Keratinocyte (primary cell): ENCODE measurements around the gene ZNF878. TPM values are rescaled to one million over a fixed set of nuclear protein-coding genes. Genes with fewer than 3 reads are reported as not detected.
A peak's percentile ranks its signal among the peaks of the same experiment; 100 is the strongest.

ENCODE experiments used
- DNase-seq: peaks from one replicate; pipeline ENCODE4 v3.0.0-alpha.2; 2011; ENCODE audit warnings: low read depth, missing footprints, low spot score
- FAIRE-seq: peaks from 2 replicates; lab custom pipeline; 2011; peaks lifted over from hg19 to GRCh38; lab: Jason Lieb, UNC
- H2AFZ ChIP-seq: 2 replicates; pipeline ENCODE4 v1.6.0; 2012; ENCODE audit warnings: low read length, control low read depth, inconsistent platforms; ENCODE audit not compliant: control insufficient read depth
- H3K27ac ChIP-seq: 2 replicates; pipeline ENCODE4 v1.5.1; 2011; ENCODE audit warnings: low read length; ENCODE audit not compliant: control insufficient read depth, insufficient read depth
- H3K27me3 ChIP-seq: 3 replicates; pipeline ENCODE4 v1.6.0; 2011; ENCODE audit warnings: low read length; ENCODE audit not compliant: control insufficient read depth, insufficient read depth; ENCODE audit errors: extremely low read depth
- H3K36me3 ChIP-seq, 2 experiments: 2 replicates in 1 of 2; 3 replicates in 1 of 2; pipeline ENCODE4 v1.5.1; 2011; ENCODE audit warnings: low read length in 2 of 2, mild to moderate bottlenecking in 1 of 2; ENCODE audit not compliant: control insufficient read depth in 2 of 2, insufficient read depth in 2 of 2; ENCODE audit errors: extremely low read depth in 1 of 2
- H3K4me1 ChIP-seq: 3 replicates; pipeline ENCODE4 v1.5.1; 2011; ENCODE audit warnings: low read length; ENCODE audit not compliant: control insufficient read depth, insufficient read depth; ENCODE audit errors: extremely low read depth
- H3K4me2 ChIP-seq: 3 replicates; pipeline ENCODE4 v1.6.0; 2011; ENCODE audit warnings: low read depth, low read length; ENCODE audit not compliant: control insufficient read depth, insufficient read depth; ENCODE audit errors: extremely low read depth
- H3K4me3 ChIP-seq, 3 experiments: fragments of 200-600 bp in 1 of 3; sonication (generic) in 1 of 3; 2 replicates in 2 of 3; 3 replicates in 1 of 3; pipeline ENCODE4 v1.5.1; 2011 to 2016; ENCODE audit warnings: low read length in 3 of 3, mild to moderate bottlenecking in 3 of 3, control low read depth in 2 of 3, inconsistent platforms in 1 of 3, low read depth in 1 of 3, mixed read lengths in 1 of 3, mixed run types in 1 of 3, moderate library complexity in 1 of 3; ENCODE audit not compliant: control insufficient read depth in 2 of 3, insufficient read depth in 2 of 3; ENCODE audit errors: extremely low read depth in 1 of 3
- H3K79me2 ChIP-seq: 2 replicates; pipeline ENCODE4 v1.6.0; 2012; ENCODE audit warnings: low read length; ENCODE audit not compliant: control insufficient read depth, insufficient read depth
- H3K9ac ChIP-seq: 3 replicates; pipeline ENCODE4 v1.6.0; 2011; ENCODE audit warnings: low read length; ENCODE audit not compliant: control insufficient read depth, insufficient read depth; ENCODE audit errors: extremely low read depth
- H3K9me1 ChIP-seq: 3 replicates; pipeline ENCODE4 v1.6.0; 2011; ENCODE audit warnings: low read length; ENCODE audit not compliant: control insufficient read depth, insufficient read depth; ENCODE audit errors: extremely low read depth
- H3K9me3 ChIP-seq: 2 replicates; pipeline ENCODE4 v1.5.1; 2012; ENCODE audit warnings: low read depth, low read length; ENCODE audit not compliant: control insufficient read depth
- H4K20me1 ChIP-seq: 3 replicates; pipeline ENCODE4 v1.6.0; 2011; ENCODE audit warnings: low read length; ENCODE audit not compliant: control insufficient read depth, insufficient read depth; ENCODE audit errors: extremely low read depth
- EZH2 ChIP-seq: IDR thresholded peaks from one replicate; pipeline ENCODE4 v1.6.1; 2012; ENCODE audit warnings: inconsistent platforms, mild to moderate bottlenecking, low read length, moderate library complexity
- dilution Hi-C: fragments of 300-500 bp; cut with MboI; formaldehyde crosslinking; loops from one replicate; pipeline ENCODE4 v1.7.0; 2020; ENCODE audit warnings: low sequenced_read_pairs; ENCODE audit not compliant: extremely low pct_ligation_motif_present
- polyA plus RNA-seq, 5 experiments: library from polyadenylated mRNA; depleted of rRNA in 3 of 5; stranded (reverse) in 3 of 5; stranded (forward) in 1 of 5; unstranded in 1 of 5; fragments of >200 nt; gene quantifications; 1 replicate in 1 of 5; 2 replicates in 3 of 5; 3 replicates in 1 of 5; pipeline versions ENCODE4 v1.2.1 to v1.2.3, GENCODE V29; 2011 to 2012; ENCODE audit warnings: missing spikeins in 2 of 5, low read depth in 1 of 5, low replicate concordance in 1 of 5
- TF ChIP-seq, protein P1 (sequence below), 3 experiments: IDR thresholded peaks in 1 of 3; conservative IDR thresholded peaks in 1 of 3; optimal IDR thresholded peaks in 1 of 3; 2 replicates in 2 of 3; 3 replicates in 1 of 3; pipeline versions ENCODE3 to v1.5.1; 2011; ENCODE audit warnings: low read length in 3 of 3, mild to moderate bottlenecking in 3 of 3, moderate library complexity in 2 of 3, control low read depth in 1 of 3, inconsistent platforms in 1 of 3; ENCODE audit not compliant: insufficient read depth in 2 of 3; ENCODE audit errors: extremely low read depth in 1 of 3

ZNF878 gene
- polyA plus RNA-seq, 1 donor (not counting 4 experiments of a cell fraction or from before 2014, with no cell fraction given): 0.29 TPM

DNA sequence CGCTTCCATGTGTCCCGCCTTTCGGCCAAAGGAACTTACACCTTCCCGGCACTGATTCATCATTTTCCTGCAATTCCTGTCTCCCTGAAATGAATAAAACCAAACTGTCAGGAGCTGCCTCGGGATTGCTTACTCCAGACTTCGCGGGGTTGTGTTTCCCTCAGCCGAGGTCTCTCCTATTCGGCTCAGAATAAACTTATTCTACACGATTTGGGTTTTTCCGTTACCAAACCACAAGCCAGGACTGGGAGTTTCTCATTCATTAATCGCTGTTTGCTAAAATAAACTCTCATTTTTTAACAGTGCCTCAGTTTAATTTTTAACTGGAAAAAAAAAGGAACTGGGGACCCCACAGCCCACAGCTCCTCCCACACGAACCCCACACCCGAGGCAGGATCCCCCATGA lies 667 bp downstream of the ZNF878 start:
- no peaks in the 10 kb centered on the region for H3K27me3 ChIP-seq
- H3K9me3 ChIP-seq: no peaks in the 10 kb centered on the region
- H3K27ac ChIP-seq: no peak overlapping the region
- peak overlapping the region; percentile 53 to 88 (median 85) for H3K4me3 ChIP-seq
- TF ChIP-seq EZH2: no peak
- TF ChIP-seq, protein P1, sequence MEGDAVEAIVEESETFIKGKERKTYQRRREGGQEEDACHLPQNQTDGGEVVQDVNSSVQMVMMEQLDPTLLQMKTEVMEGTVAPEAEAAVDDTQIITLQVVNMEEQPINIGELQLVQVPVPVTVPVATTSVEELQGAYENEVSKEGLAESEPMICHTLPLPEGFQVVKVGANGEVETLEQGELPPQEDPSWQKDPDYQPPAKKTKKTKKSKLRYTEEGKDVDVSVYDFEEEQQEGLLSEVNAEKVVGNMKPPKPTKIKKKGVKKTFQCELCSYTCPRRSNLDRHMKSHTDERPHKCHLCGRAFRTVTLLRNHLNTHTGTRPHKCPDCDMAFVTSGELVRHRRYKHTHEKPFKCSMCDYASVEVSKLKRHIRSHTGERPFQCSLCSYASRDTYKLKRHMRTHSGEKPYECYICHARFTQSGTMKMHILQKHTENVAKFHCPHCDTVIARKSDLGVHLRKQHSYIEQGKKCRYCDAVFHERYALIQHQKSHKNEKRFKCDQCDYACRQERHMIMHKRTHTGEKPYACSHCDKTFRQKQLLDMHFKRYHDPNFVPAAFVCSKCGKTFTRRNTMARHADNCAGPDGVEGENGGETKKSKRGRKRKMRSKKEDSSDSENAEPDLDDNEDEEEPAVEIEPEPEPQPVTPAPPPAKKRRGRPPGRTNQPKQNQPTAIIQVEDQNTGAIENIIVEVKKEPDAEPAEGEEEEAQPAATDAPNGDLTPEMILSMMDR (optimal IDR thresholded peaks at IDR 0.05 in 1 of 3, IDR thresholded peaks at IDR 0.05 in 1 of 3, conservative IDR thresholded peaks at IDR 0.05 in 1 of 3; ENCODE audit: extremely low read depth in 1 of 3, insufficient read depth in 2 of 3, low read length in 3 of 3): no peak
- H3K79me2 ChIP-seq: no peaks in the 10 kb centered on the region
- H2AFZ ChIP-seq: peak overlapping the region; percentile 99
- H3K36me3 ChIP-seq: no peaks in the 10 kb centered on the region
- peak overlapping the region; percentile 68 for H3K9ac ChIP-seq
- H3K4me1 ChIP-seq: peaks cover 10% of the 10 kb centered on the region
- DNase-seq (no peak), FAIRE-seq (no peak)
- peak overlapping the region; percentile 98 for H3K4me2 ChIP-seq
- no peaks in the 10 kb centered on the region for H3K9me1 ChIP-seq
- H4K20me1 ChIP-seq: no peaks in the 10 kb centered on the region
- dilution Hi-C loops: no loop called here

DNA sequence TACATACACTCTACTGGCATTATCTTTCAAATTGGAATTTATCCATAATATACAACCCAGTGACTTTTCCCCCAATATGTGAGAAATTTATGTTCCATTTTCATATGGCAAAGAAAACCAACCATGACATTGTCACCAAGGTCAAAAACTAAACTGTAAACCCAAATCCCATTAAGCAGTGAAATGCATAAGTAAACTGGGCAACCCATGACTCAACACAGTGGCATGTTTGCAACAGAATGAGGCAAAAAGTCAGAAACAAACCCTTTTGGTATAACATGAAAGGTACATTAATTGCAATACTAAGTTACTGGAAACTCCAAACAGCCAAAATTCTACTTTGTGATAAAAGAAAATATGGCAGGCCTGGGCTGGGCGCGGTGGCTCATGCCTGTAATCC lies 4.9 kb downstream of the ZNF878 start:
- Histone ChIP-seq H3K36me3 (peaks cover 0 to 4% of the 10 kb centered on the region in 2 experiments), H3K27me3 (no peaks in the 10 kb centered on the region), H3K9me1 (no peaks in the 10 kb centered on the region), H3K27ac (no peak overlapping the region), H3K4me2 (no peak overlapping the region), H2AFZ (no peak overlapping the region), H3K4me3 (no peak overlapping the region), H3K79me2 (no peaks in the 10 kb centered on the region), H3K4me1 (peaks cover 6% of the 10 kb centered on the region), H3K9ac (no peak overlapping the region), H3K9me3 (peaks cover 6% of the 10 kb centered on the region), H4K20me1 (no peaks in the 10 kb centered on the region)
- DNase-seq (no peak), FAIRE-seq (no peak)
- dilution Hi-C loops: no loop called here
- TF ChIP-seq, protein P1 (optimal IDR thresholded peaks at IDR 0.05 in 1 of 3, IDR thresholded peaks at IDR 0.05 in 1 of 3, conservative IDR thresholded peaks at IDR 0.05 in 1 of 3; ENCODE audit: extremely low read depth in 1 of 3, insufficient read depth in 2 of 3, low read length in 3 of 3): no peak
- TF ChIP-seq EZH2: no peak
